NCI-H1930 (cell line): ENCODE data around the gene ZNF57.
"Not testable (repeated sequence)": the region's sequence is repeated elsewhere in the genome, so short reads cannot be mapped to it uniquely, and the experiment has no call there.

ENCODE experiments used
- DNase-seq, 2 experiments: peaks; one replicate each; lab custom pipeline; 2025; lab: John Stamatoyannopoulos, UW

Gene ZNF57

GRCh38 chr19:2896694-2897093 is 4.0 kb upstream of the ZNF57 start:
- no peak for DNase-seq

GRCh38 chr19:2902590-2903218 is 2.0 kb downstream of the ZNF57 start:
- no peak for DNase-seq

GRCh38 chr19:2903326-2903725 is 2.6 kb downstream of the ZNF57 start:
- not testable (repeated sequence) for DNase-seq

GRCh38 chr19:2905918-2906519 is 5.3 kb downstream of the ZNF57 start:
- no peak for DNase-seq

- no peak for DNase-seq
Observed at GRCh38 chr19:2906631-2907195, 6.0 kb downstream of the ZNF57 start.

GRCh38 chr19:2912306-2912705 is 11.6 kb downstream of the ZNF57 start:
- no peak for DNase-seq

- DNase-seq: no peak
Observed at GRCh38 chr19:2917275-2918184, 16.8 kb downstream of the ZNF57 start.

- no peak for DNase-seq
Observed at GRCh38 chr19:2922987-2923386, 22.3 kb downstream of the ZNF57 start.

- no peak for DNase-seq
Observed at GRCh38 chr19:2923510-2923909, 22.8 kb downstream of the ZNF57 start.

GRCh38 chr19:2926341-2927031 is 25.8 kb downstream of the ZNF57 start:
- DNase-seq: no peak

GRCh38 chr19:2927032-2927430 is 26.3 kb downstream of the ZNF57 start:
- DNase-seq: no peak

GRCh38 chr19:2933490-2933910 is 32.8 kb downstream of the ZNF57 start:
- DNase-seq: no peak

- DNase-seq: not testable (repeated sequence)
Observed at GRCh38 chr19:2935863-2936262, 35.1 kb downstream of the ZNF57 start.

- no peak for DNase-seq
Observed at GRCh38 chr19:2942928-2943640, 42.4 kb downstream of the ZNF57 start.

GRCh38 chr19:2944403-2944774 is 43.7 kb downstream of the ZNF57 start:
- DNase-seq: no peak

- DNase-seq: peak; percentile 94 to 96
Observed at GRCh38 chr19:2944775-2945574, 44.2 kb downstream of the ZNF57 start, which contains the start of gene ZNF77. ZNF77 (minus strand) TSS chr19:2944971; CDS start chr19:2944840, 131 bp downstream.

- DNase-seq: no peak
Observed at GRCh38 chr19:2945575-2946184, 45.0 kb downstream of the ZNF57 start.

- DNase-seq: no peak
Observed at GRCh38 chr19:2949939-2950285, 49.2 kb downstream of the ZNF57 start.

GRCh38 chr19:2950286-2951124 is 49.8 kb downstream of the ZNF57 start:
- DNase-seq: peak; percentile 92 to 96
